Caco-2 (cell line): Measurements from ENCODE around the gene LRRC26. TPM values are rescaled to one million over a fixed set of nuclear protein-coding genes. Genes with fewer than 3 reads are reported as not detected.

ENCODE experiments used
- BruUV-seq: library from RNA; stranded (reverse); fragments of 400-500 nt; replicated peaks from 2 replicates; lab custom pipeline; 2021; lab: Mats Ljungman, UMichigan
- CTCF ChIA-PET: fragments of 300-600 bp; sonication (Branson Sonifier 250); formaldehyde crosslinking; loops from one replicate; lab custom pipeline; 2022; ENCODE audit warnings: antibody characterized with exemption; lab: Charles Lee
- POLR2A ChIA-PET: fragments of 300-600 bp; sonication (Branson Sonifier 250); formaldehyde crosslinking; loops from one replicate; lab custom pipeline; 2022; ENCODE audit warnings: antibody characterized with exemption; lab: Charles Lee
- DNase-seq, 2 experiments: peaks; one replicate each; pipeline versions ENCODE4 v3.0.0 to v3.0.0-alpha.2; 2020 to 2022
- H3K27me3 ChIP-seq: replicated peaks from 2 replicates; pipeline ENCODE4 v1.6.0; 2011; ENCODE audit warnings: low read length; ENCODE audit not compliant: control insufficient read depth, insufficient read depth
- H3K36me3 ChIP-seq: 2 replicates; pipeline ENCODE4 v1.5.1; 2011; ENCODE audit warnings: low read length; ENCODE audit not compliant: control insufficient read depth, insufficient read depth
- H3K4me1 ChIP-seq: fragments of 250-450 bp; sonication (Bioruptor Pico); 2 replicates; pipeline ENCODE4 v1.5.1; 2020; ENCODE audit warnings: mild to moderate bottlenecking
- H3K4me3 ChIP-seq: 2 replicates; pipeline ENCODE4 v1.5.1; 2011; ENCODE audit warnings: low read depth, mild to moderate bottlenecking, control low read depth, low read length
- H3K9me3 ChIP-seq: fragments of 250-450 bp; sonication (Bioruptor Pico); 2 replicates; pipeline ENCODE4 v1.5.1; 2020; ENCODE audit warnings: mild to moderate bottlenecking, moderate library complexity
- H3K27ac Mint-ChIP-seq: one replicate; pipeline ENCODE4 v1.8.0; 2022; ENCODE audit warnings: mixed read lengths; ENCODE audit not compliant: unreplicated experiment
- H3K27me3 Mint-ChIP-seq: one replicate; pipeline ENCODE4 v1.8.0; 2022; ENCODE audit warnings: mixed read lengths; ENCODE audit not compliant: insufficient read depth, unreplicated experiment
- H3K36me3 Mint-ChIP-seq: one replicate; pipeline ENCODE4 v1.8.0; 2022; ENCODE audit warnings: mild to moderate bottlenecking, mixed read lengths; ENCODE audit not compliant: insufficient read depth, unreplicated experiment
- H3K4me1 Mint-ChIP-seq: one replicate; pipeline ENCODE4 v1.8.0; 2022; ENCODE audit warnings: low read depth, mixed read lengths; ENCODE audit not compliant: unreplicated experiment
- H3K4me3 Mint-ChIP-seq: one replicate; pipeline ENCODE4 v1.8.0; 2022; ENCODE audit warnings: mild to moderate bottlenecking, moderate library complexity, mixed read lengths; ENCODE audit not compliant: unreplicated experiment
- H3K9me3 Mint-ChIP-seq: one replicate; pipeline ENCODE4 v1.8.0; 2022; ENCODE audit warnings: mixed read lengths; ENCODE audit not compliant: unreplicated experiment
- intact Hi-C: fragments of 100-400 bp; cut with micrococcal nuclease; formaldehyde crosslinking; loops from one replicate; pipeline ENCODE4 v1.10.0; 2022; ENCODE audit not compliant: unreplicated experiment
- total RNA-seq: library from RNA; stranded (reverse); gene quantifications from 2 replicates; pipeline ENCODE4 v1.2.3, GENCODE V29; 2022
- TF ChIP-seq, protein P1 (sequence below), 2 experiments: fragments of 200-600 bp in 1 of 2; IDR thresholded peaks; 1 replicate in 1 of 2; 2 replicates in 1 of 2; pipeline versions ENCODE4 v1.5.1 to v1.8.0; 2011 to 2022; ENCODE audit warnings: antibody characterized with exemption in 1 of 2, control low read depth in 1 of 2, inconsistent platforms in 1 of 2, low read depth in 1 of 2, low read length in 1 of 2, mild to moderate bottlenecking in 1 of 2, moderate library complexity in 1 of 2; ENCODE audit not compliant: insufficient read depth in 1 of 2, severe bottlenecking in 1 of 2, unreplicated experiment in 1 of 2

The LRRC26 gene
- total RNA-seq, 1 experiment from 2014 or later = 2.9 TPM

DNA sequence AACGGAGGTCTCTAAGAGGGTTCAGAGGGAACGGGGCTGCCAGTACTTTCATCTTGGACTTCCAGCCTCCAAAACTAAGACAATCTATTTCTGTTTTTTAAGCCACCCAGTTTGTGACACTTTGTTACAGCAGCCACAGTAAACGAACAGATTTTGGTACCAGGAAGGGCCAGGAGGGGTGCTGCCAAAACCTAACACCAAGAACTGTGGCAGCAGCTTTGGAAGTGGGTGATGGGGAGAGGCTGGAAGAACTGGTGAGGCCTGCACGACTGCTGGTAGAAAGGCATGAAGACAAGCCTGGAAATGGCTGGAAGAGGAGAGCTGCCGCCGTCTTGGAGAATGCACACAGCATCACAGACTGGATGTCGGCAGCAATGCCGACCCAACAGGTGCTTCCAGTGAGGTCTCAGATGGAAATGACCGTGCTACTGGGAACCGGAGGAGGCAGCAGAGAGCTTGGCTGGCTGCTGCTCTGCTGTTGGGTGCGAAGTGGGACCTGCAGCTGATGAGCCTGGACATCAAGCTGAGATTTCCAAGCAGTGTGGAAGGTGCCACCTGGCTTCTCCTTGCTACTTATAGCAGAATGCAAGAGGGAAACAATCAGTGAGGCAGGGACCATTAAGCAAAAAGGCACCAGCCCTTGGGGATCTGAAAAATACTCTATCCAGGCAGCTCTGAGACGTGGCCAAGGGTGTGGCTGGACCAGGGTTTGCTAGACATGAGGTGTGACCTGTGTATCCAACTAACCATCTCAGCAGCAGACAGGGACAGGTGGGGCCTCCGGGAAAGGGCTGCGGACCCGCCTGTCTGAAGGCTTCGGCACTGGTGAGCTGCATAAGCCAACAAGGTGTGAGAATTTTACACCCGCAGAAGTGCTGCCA, 6.7 kb upstream of the LRRC26 start:
- TF ChIP-seq, protein P1, sequence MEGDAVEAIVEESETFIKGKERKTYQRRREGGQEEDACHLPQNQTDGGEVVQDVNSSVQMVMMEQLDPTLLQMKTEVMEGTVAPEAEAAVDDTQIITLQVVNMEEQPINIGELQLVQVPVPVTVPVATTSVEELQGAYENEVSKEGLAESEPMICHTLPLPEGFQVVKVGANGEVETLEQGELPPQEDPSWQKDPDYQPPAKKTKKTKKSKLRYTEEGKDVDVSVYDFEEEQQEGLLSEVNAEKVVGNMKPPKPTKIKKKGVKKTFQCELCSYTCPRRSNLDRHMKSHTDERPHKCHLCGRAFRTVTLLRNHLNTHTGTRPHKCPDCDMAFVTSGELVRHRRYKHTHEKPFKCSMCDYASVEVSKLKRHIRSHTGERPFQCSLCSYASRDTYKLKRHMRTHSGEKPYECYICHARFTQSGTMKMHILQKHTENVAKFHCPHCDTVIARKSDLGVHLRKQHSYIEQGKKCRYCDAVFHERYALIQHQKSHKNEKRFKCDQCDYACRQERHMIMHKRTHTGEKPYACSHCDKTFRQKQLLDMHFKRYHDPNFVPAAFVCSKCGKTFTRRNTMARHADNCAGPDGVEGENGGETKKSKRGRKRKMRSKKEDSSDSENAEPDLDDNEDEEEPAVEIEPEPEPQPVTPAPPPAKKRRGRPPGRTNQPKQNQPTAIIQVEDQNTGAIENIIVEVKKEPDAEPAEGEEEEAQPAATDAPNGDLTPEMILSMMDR (IDR thresholded peaks at IDR 0.05; ENCODE audit: insufficient read depth in 1 of 2, low read depth in 1 of 2, low read length in 1 of 2, severe bottlenecking in 1 of 2, unreplicated experiment in 1 of 2) = peak; percentile 35 to 72
- DNase-seq = peak; percentile 65 to 71

DNA sequence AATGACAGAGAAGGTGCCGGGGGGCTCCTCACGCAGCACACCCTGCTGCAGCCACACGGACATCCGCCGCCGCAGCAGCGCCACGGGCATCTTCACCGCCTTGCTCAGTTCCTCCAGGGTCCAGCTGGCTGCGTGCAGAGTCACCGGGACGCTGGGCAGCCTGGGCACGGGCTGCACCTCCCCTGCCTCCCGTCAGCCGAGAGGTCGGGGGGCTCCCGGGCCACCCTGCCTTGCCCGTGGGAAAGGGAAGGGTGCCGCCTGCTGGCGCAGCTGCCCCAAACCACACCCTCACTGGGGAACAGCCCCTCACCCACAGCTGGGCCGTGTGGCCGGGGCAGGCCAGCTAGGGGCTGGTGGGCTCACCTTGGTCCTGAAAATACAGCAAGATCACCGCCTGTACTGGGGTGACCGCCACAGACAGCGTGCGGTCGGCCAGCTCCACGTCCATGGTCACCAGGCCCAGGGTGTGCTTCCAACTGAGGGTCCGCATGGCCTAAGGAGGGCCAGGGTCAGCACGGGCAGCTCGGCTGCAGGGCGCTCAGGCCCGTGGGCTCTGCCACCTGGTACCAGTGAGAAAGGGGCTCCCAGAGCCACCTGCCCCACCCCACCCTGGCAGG, 5.6 kb upstream of the LRRC26 start:
- Histone ChIP-seq H3K27me3 (no peaks in the 10 kb centered on the region; the same call in 1 of the 2 replicates), H3K9me3 (no peaks in the 10 kb centered on the region), H3K36me3 (no peaks in the 10 kb centered on the region), H3K4me3 (no peak overlapping the region), H3K4me1 (0 out of 2 replicates have a peak, but pooled peaks cover 3% of the 10 kb centered on the region)
- Mint-ChIP-seq H3K27me3 (no peaks in the 10 kb centered on the region), H3K36me3 (peaks cover 39% of the 10 kb centered on the region), H3K4me3 (no peak overlapping the region), H3K4me1 (no peaks in the 10 kb centered on the region), H3K9me3 (no peaks in the 10 kb centered on the region), H3K27ac (no peak overlapping the region)
- intact Hi-C loops = no loop called here
- BruUV-seq = no TSS peak
- ChIA-PET POLR2A (interaction anchor here (0.9 to 1.1 kb wide), 2 partner anchors 61 to 89 kb away, joined by 3 to 4 read pairs; no protein-coding TSS in a partner anchor), CTCF (interaction anchor here (0.5 to 2.0 kb wide), 7 partner anchors 46 to 335 kb away, joined by 3 to 5 read pairs (median 4); partner anchors contain the start of genes RNF208 and RNF224)
- TF ChIP-seq, protein P1 (IDR thresholded peaks at IDR 0.05; ENCODE audit: insufficient read depth in 1 of 2, low read depth in 1 of 2, low read length in 1 of 2, severe bottlenecking in 1 of 2, unreplicated experiment in 1 of 2) = peak in 1 of 2 experiments; percentile 17
- DNase-seq = no peak

More for the DNA sequence above, 6.7 kb upstream of the LRRC26 start:
- intact Hi-C loops = no loop called here
- Mint-ChIP-seq H3K36me3 (peaks cover 40% of the 10 kb centered on the region), H3K27ac (no peak overlapping the region), H3K4me1 (no peaks in the 10 kb centered on the region), H3K27me3 (no peaks in the 10 kb centered on the region), H3K4me3 (no peak overlapping the region), H3K9me3 (no peaks in the 10 kb centered on the region)
- Histone ChIP-seq H3K27me3 (no peaks in the 10 kb centered on the region), H3K9me3 (no peaks in the 10 kb centered on the region), H3K36me3 (no peaks in the 10 kb centered on the region), H3K4me3 (no peak overlapping the region), H3K4me1 (0 out of 2 replicates have a peak, but pooled peaks cover 3% of the 10 kb centered on the region)
- BruUV-seq = no TSS peak
- POLR2A ChIA-PET = interaction anchor here (0.6 to 0.8 kb wide), 3 partner anchors 12 to 444 kb away, joined by 3 to 5 read pairs (median 3); partner anchors contain the start of gene TUBB4B
- CTCF ChIA-PET = interaction anchor here (0.5 to 2.2 kb wide), 14 partner anchors 9 to 336 kb away, joined by 3 to 13 read pairs (median 4); partner anchors contain the start of genes NPDC1, RNF208, RNF224 and TPRN
